Ishikawa (cell line): ENCODE data around the gene RASD1.

Source experiments
- CEBPB ChIP-seq: IDR thresholded peaks from 2 replicates; pipeline ENCODE4 v1.6.1; 2012
- EGR1 ChIP-seq: IDR thresholded peaks from 2 replicates; pipeline ENCODE4 v1.6.1; 2012
- EP300 ChIP-seq: IDR thresholded peaks from 2 replicates; pipeline ENCODE4 v1.6.1; 2012; ENCODE audit warnings: borderline replicate concordance
- FOXM1 ChIP-seq: IDR thresholded peaks from 2 replicates; pipeline ENCODE4 v1.6.1; 2012; ENCODE audit warnings: low read depth, borderline replicate concordance
- NFIC ChIP-seq: IDR thresholded peaks from 2 replicates; pipeline ENCODE4 v1.6.1; 2012
- RAD21 ChIP-seq: IDR thresholded peaks from 2 replicates; pipeline ENCODE4 v1.6.1; 2012; ENCODE audit warnings: low read depth
- TAF1 ChIP-seq: IDR thresholded peaks from 2 replicates; pipeline ENCODE4 v1.6.1; 2012; ENCODE audit warnings: low read depth, mild to moderate bottlenecking
- TCF12 ChIP-seq: IDR thresholded peaks from 2 replicates; pipeline ENCODE4 v1.6.1; 2012; ENCODE audit warnings: low read depth
- TEAD4 ChIP-seq: IDR thresholded peaks from 2 replicates; pipeline ENCODE4 v1.6.1; 2012
- YY1 ChIP-seq: IDR thresholded peaks from 2 replicates; pipeline ENCODE4 v1.6.1; 2012; ENCODE audit warnings: low read depth
- ZBTB7A ChIP-seq: IDR thresholded peaks from 2 replicates; pipeline ENCODE4 v1.6.1; 2012; ENCODE audit warnings: low read depth
- TF ChIP-seq, protein P1 (sequence below): IDR thresholded peaks from 2 replicates; pipeline ENCODE4 v1.6.1; 2012; ENCODE audit warnings: low read depth, mild to moderate bottlenecking
- TF ChIP-seq, protein P2 (sequence below): IDR thresholded peaks from 2 replicates; pipeline ENCODE4 v1.6.1; 2012
- TF ChIP-seq, protein P3 (sequence below): IDR thresholded peaks from 2 replicates; pipeline ENCODE4 v1.6.1; 2012

DNA sequence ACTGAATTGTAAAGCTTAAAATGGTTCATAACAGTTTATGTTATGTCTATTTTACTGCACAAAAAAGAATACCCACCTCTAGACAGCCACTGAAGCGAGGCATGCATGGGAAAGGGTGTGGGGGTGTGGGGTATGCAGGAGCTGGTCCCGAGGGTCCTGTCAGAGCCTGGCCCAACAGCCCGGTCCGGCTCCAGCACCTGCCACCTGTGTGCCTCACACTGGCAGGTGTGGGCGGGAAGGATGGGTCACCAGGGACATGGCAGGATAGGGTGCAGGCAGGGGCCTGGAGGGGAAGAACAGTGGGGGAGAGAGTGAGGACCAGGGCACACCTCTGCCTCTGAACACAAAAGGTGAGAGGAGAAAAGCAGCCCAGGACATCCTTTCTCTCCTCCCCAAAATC, 22.8 kb upstream of the RASD1 start:
- TF ChIP-seq TAF1 (no peak), RAD21 (no peak), EP300 (no peak), NFIC (no peak), EGR1 (no peak), TCF12 (no peak), YY1 (no peak), ZBTB7A (no peak), TEAD4 (no peak), CEBPB (no peak), FOXM1 (no peak)
- TF ChIP-seq, protein P1, sequence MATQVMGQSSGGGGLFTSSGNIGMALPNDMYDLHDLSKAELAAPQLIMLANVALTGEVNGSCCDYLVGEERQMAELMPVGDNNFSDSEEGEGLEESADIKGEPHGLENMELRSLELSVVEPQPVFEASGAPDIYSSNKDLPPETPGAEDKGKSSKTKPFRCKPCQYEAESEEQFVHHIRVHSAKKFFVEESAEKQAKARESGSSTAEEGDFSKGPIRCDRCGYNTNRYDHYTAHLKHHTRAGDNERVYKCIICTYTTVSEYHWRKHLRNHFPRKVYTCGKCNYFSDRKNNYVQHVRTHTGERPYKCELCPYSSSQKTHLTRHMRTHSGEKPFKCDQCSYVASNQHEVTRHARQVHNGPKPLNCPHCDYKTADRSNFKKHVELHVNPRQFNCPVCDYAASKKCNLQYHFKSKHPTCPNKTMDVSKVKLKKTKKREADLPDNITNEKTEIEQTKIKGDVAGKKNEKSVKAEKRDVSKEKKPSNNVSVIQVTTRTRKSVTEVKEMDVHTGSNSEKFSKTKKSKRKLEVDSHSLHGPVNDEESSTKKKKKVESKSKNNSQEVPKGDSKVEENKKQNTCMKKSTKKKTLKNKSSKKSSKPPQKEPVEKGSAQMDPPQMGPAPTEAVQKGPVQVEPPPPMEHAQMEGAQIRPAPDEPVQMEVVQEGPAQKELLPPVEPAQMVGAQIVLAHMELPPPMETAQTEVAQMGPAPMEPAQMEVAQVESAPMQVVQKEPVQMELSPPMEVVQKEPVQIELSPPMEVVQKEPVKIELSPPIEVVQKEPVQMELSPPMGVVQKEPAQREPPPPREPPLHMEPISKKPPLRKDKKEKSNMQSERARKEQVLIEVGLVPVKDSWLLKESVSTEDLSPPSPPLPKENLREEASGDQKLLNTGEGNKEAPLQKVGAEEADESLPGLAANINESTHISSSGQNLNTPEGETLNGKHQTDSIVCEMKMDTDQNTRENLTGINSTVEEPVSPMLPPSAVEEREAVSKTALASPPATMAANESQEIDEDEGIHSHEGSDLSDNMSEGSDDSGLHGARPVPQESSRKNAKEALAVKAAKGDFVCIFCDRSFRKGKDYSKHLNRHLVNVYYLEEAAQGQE = no peak
- TF ChIP-seq, protein P2, sequence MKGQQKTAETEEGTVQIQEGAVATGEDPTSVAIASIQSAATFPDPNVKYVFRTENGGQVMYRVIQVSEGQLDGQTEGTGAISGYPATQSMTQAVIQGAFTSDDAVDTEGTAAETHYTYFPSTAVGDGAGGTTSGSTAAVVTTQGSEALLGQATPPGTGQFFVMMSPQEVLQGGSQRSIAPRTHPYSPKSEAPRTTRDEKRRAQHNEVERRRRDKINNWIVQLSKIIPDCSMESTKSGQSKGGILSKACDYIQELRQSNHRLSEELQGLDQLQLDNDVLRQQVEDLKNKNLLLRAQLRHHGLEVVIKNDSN = no peak
- TF ChIP-seq, protein P3, sequence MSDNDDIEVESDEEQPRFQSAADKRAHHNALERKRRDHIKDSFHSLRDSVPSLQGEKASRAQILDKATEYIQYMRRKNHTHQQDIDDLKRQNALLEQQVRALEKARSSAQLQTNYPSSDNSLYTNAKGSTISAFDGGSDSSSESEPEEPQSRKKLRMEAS = no peak
